ENCODE measurements around the gene C1orf115. TPM values are rescaled to one million over a fixed set of nuclear protein-coding genes. Genes with fewer than 3 reads are reported as not detected.
"Not testable (repeated sequence)": the region's sequence is repeated elsewhere in the genome, so short reads cannot be mapped to it uniquely, and the experiment has no call there.

C1orf115 gene
- total RNA-seq, 4 donors from 2014 or later: 10.8 to 24.0 (median 12.4) TPM

GRCh38 chr1:220682901-220683576 is 7.1 kb upstream of the C1orf115 start:
- WGBS: 89% methylated on average over 14 of the region's 17 CpGs
- Histone ChIP-seq H3K9me3 (no peaks in the 10 kb centered on the region), H3K4me1 (peaks cover 0 to 4% (median 0%) of the 10 kb centered on the region in 4 donors), H3K4me3 (no peak overlapping the region), H3K27ac (replicated peaks in 1 of 4) (no peak overlapping the region), H3K36me3 (no peaks in the 10 kb centered on the region), H3K27me3 (no peaks in the 10 kb centered on the region)
- TF ChIP-seq POLR2AphosphoS5 (IDR thresholded peaks at IDR 0.05) (no peak), POLR2A (IDR thresholded peaks at IDR 0.05; ENCODE audit: low read depth) (no peak), EP300 (IDR thresholded peaks at IDR 0.05) (no peak)
- TF ChIP-seq, protein P1, sequence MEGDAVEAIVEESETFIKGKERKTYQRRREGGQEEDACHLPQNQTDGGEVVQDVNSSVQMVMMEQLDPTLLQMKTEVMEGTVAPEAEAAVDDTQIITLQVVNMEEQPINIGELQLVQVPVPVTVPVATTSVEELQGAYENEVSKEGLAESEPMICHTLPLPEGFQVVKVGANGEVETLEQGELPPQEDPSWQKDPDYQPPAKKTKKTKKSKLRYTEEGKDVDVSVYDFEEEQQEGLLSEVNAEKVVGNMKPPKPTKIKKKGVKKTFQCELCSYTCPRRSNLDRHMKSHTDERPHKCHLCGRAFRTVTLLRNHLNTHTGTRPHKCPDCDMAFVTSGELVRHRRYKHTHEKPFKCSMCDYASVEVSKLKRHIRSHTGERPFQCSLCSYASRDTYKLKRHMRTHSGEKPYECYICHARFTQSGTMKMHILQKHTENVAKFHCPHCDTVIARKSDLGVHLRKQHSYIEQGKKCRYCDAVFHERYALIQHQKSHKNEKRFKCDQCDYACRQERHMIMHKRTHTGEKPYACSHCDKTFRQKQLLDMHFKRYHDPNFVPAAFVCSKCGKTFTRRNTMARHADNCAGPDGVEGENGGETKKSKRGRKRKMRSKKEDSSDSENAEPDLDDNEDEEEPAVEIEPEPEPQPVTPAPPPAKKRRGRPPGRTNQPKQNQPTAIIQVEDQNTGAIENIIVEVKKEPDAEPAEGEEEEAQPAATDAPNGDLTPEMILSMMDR (IDR thresholded peaks at IDR 0.05): no peak
- no peak for DNase-seq (ENCODE audit: extremely low spot score)
- intact Hi-C loops (cut with DNase I): no loop called here

DNA sequence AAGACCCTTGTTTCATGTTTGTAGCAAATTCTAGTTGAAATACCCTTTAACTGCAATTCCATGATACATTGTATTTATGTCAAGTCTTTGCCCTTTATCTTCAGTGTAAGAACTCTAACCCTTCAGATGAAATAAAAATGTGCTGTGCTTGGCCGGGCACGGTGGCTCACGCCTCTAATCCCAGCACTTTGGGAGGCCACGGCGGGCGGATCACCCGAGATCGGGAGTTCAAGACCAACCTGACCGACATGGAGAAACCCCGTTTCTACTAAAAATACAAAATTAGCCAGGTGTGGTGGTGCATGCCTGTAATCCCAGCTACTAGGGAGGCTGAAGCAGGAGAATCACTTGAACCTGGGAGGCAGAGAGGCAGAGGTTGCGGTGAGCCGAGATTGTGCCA is 6.4 kb upstream of the C1orf115 start:
- H3K27ac ChIP-seq (replicated peaks in 1 of 4); intact Hi-C loops (cut with DNase I); H3K9me3 ChIP-seq; H3K4me3 ChIP-seq; H3K27me3 ChIP-seq; DNase-seq (ENCODE audit: extremely low spot score); H3K4me1 ChIP-seq; H3K36me3 ChIP-seq: not testable (repeated sequence)
- WGBS: 98% methylated on average over 12 of the region's 12 CpGs

GRCh38 chr1:220684890-220685289 is 5.3 kb upstream of the C1orf115 start:
- Histone ChIP-seq H3K4me1 (peaks cover 4 to 9% (median 5%) of the 10 kb centered on the region in 4 donors), H3K4me3 (no peak overlapping the region), H3K36me3 (no peaks in the 10 kb centered on the region), H3K27me3 (no peaks in the 10 kb centered on the region), H3K27ac (replicated peaks in 1 of 4) (no peak overlapping the region), H3K9me3 (no peaks in the 10 kb centered on the region)
- 60% methylated on average over 4 of the region's 4 CpGs for WGBS
- no peak for TF ChIP-seq POLR2AphosphoS5 (IDR thresholded peaks at IDR 0.05)
- no peak for TF ChIP-seq EP300 (IDR thresholded peaks at IDR 0.05)
- TF ChIP-seq, protein P1 (IDR thresholded peaks at IDR 0.05): no peak
- TF ChIP-seq POLR2A (IDR thresholded peaks at IDR 0.05; ENCODE audit: low read depth): no peak
- DNase-seq (ENCODE audit: extremely low spot score): no peak
- intact Hi-C loops (cut with DNase I): no loop called here

DNA sequence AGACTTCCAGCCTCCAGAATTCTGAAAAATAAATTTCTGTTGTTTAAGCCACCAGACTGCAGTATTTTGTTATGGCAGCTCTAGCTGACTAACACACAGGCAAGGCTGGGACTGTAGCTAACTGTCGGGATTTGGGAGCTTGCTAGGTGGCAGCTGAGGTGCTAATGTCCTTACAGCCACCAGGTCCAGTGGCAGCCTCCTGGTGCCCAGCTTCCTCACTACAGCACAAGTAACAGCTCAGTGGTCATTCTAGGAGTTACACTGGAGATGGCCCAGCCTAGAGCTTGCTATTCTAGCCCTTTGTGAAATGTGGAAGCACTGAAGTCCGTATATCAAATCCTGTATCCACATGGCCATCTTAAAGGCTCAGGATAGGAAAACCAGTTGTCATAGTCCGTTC is 4.3 kb upstream of the C1orf115 start:
- Histone ChIP-seq H3K4me1 (peaks cover 4 to 15% (median 14%) of the 10 kb centered on the region in 4 donors), H3K27me3 (no peaks in the 10 kb centered on the region), H3K27ac (replicated peaks in 1 of 4) (no peak overlapping the region), H3K9me3 (no peaks in the 10 kb centered on the region), H3K36me3 (no peaks in the 10 kb centered on the region), H3K4me3 (no peak overlapping the region)
- WGBS: 78% methylated on average over 3 of the region's 3 CpGs
- DNase-seq (ENCODE audit: extremely low spot score): no peak
- TF ChIP-seq, protein P1 (IDR thresholded peaks at IDR 0.05): no peak
- TF ChIP-seq POLR2A (IDR thresholded peaks at IDR 0.05; ENCODE audit: low read depth) (no peak), POLR2AphosphoS5 (IDR thresholded peaks at IDR 0.05) (no peak), EP300 (IDR thresholded peaks at IDR 0.05) (no peak)
- intact Hi-C loops (cut with DNase I): no loop called here

- H3K4me1 ChIP-seq: peaks cover 4 to 24% (median 18%) of the 10 kb centered on the region in 4 donors
- 83% methylated on average over 5 of the region's 5 CpGs for WGBS
- no peaks in the 10 kb centered on the region for H3K36me3 ChIP-seq
- no peaks in the 10 kb centered on the region for H3K27me3 ChIP-seq
- DNase-seq (ENCODE audit: extremely low spot score): no peak
- H3K4me3 ChIP-seq: no peak overlapping the region
- TF ChIP-seq EP300 (IDR thresholded peaks at IDR 0.05) (no peak), POLR2AphosphoS5 (IDR thresholded peaks at IDR 0.05) (no peak), POLR2A (IDR thresholded peaks at IDR 0.05; ENCODE audit: low read depth) (no peak)
- H3K9me3 ChIP-seq: no peaks in the 10 kb centered on the region
- intact Hi-C loops (cut with DNase I): no loop called here
- H3K27ac ChIP-seq (replicated peaks in 1 of 4): no peak overlapping the region
Measured at GRCh38 chr1:220687809-220688208, 2.4 kb upstream of the C1orf115 start.

Data from esophagus muscularis mucosa (tissue), 4 donors.